RWPE1 (cell line): ENCODE data around the gene CD86.

Experiments
- CTCF ChIA-PET: fragments of 350-600 bp; sonication (Branson Sonifier 250); formaldehyde crosslinking; extraction: SDS; loops from one replicate; lab custom pipeline; 2021; lab: Yijun Ruan, JAX
- POLR2A ChIA-PET: fragments of 400-600 bp; formaldehyde crosslinking; extraction: SDS; loops from one replicate; lab custom pipeline; 2020; ENCODE audit warnings: antibody characterized with exemption; ENCODE audit not compliant: low non-redundant PET; lab: Yijun Ruan, JAX
- DNase-seq: peaks from one replicate; pipeline ENCODE4 v3.0.0; 2012; ENCODE audit warnings: low spot score
- H3K27ac ChIP-seq: fragments of 450-650 bp; 2 replicates; pipeline ENCODE4 v1.5.1; 2017
- CTCF ChIP-seq: fragments of 450-650 bp; conservative IDR thresholded peaks from 2 replicates; pipeline ENCODE4 v1.5.1; 2017; ENCODE audit warnings: low read depth, mild to moderate bottlenecking

Gene CD86

GRCh38 chr3:122100591-122101463 is 45.7 kb downstream of the CD86 start:
- H3K27ac ChIP-seq: no peak overlapping the region
- POLR2A ChIA-PET: no interaction called here
- no peak for DNase-seq
- no peak for TF ChIP-seq CTCF
- CTCF ChIA-PET: interaction anchor here (0.6 to 1.6 kb wide), 2 partner anchors 158 to 1421 kb away, joined by 11 to 13 read pairs; no protein-coding TSS in a partner anchor

GRCh38 chr3:122101646-122102045 is 46.5 kb downstream of the CD86 start:
- DNase-seq: peak; percentile 26
- H3K27ac ChIP-seq: no peak overlapping the region
- ChIA-PET CTCF (interaction anchor here (0.6 to 1.6 kb wide), 4 partner anchors 88 to 212 kb away, joined by 4 to 11 read pairs (median 6); no protein-coding TSS in a partner anchor), POLR2A (no interaction called here)
- TF ChIP-seq CTCF: no peak

GRCh38 chr3:122102191-122102935 is 47.2 kb downstream of the CD86 start:
- no peak overlapping the region for H3K27ac ChIP-seq
- TF ChIP-seq CTCF: no peak
- no peak for DNase-seq
- ChIA-PET CTCF (interaction anchor here (0.6 to 1.6 kb wide), 5 partner anchors 88 to 341 kb away, joined by 3 to 11 read pairs (median 4); no protein-coding TSS in a partner anchor), POLR2A (no interaction called here)

- POLR2A ChIA-PET: no interaction called here
- H3K27ac ChIP-seq: no peak overlapping the region
- DNase-seq: no peak
- CTCF ChIA-PET: interaction anchor here (0.7 kb wide), 1 partner anchor 142 kb away, joined by 4 read pairs; no protein-coding TSS in a partner anchor
- no peak for TF ChIP-seq CTCF
Observed at GRCh38 chr3:122103821-122104514, 48.8 kb downstream of the CD86 start.

- TF ChIP-seq CTCF: no peak
- no peak for DNase-seq
- ChIA-PET CTCF (no interaction called here), POLR2A (no interaction called here)
- H3K27ac ChIP-seq: no peak overlapping the region
Observed at GRCh38 chr3:122104515-122105194, 49.5 kb downstream of the CD86 start.
